Muscle of back (tissue), 11 donors: ENCODE measurements around the gene HK1. TPM values are rescaled to one million over a fixed set of nuclear protein-coding genes. Genes with fewer than 3 reads are reported as not detected.

Experiments used
- DNase-seq, 3 donors: peaks; one replicate each; pipeline versions ENCODE4 v3.0.0 to v3.0.0-alpha.2; 2013
- polyA plus RNA-seq, 10 donors: library from polyadenylated mRNA; unstranded; fragments of 120-200 nt; gene quantifications; one replicate each; pipeline ENCODE4 v1.2.1, GENCODE V29; 2013; ENCODE audit not compliant: insufficient read length in 10 of 10

Gene HK1
- polyA plus RNA-seq, 10 donors: 26.4 to 41.2 (median 29.6) TPM

DNA sequence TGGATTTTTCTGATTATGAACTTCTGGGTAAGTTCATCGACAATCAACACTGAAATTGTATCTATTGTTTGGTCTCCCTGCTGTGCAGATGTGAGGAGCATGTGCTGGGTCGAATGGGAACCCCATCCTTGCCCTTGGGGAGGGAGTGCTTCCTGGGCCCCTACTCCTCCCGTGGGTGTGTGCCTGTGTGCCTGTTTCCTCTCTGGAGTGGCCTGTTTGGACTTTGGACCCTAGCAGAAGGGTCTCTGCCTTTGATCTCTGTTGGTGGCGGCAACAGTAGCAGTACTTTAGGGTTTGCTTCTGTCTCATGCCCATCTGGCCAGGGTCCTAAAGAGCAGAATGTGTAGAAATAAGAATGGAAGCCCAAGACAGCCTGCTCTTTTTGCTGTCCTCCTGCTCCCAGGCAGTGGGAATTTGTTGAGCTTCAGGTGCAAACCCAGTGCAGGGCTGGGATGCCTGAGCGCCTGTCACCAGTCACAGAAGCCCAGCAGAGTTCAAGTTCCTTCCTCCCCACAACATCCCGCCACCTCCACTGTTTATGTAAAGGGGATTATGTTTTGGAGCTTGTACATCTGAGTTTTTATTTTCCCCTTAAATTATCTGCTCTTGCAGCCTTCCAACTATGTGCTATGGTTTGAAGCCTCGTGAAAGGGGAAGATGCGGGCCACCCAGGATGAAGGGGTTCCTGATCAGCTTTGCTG is 139.9 kb downstream of the HK1 start:
- DNase-seq: no peak

DNA sequence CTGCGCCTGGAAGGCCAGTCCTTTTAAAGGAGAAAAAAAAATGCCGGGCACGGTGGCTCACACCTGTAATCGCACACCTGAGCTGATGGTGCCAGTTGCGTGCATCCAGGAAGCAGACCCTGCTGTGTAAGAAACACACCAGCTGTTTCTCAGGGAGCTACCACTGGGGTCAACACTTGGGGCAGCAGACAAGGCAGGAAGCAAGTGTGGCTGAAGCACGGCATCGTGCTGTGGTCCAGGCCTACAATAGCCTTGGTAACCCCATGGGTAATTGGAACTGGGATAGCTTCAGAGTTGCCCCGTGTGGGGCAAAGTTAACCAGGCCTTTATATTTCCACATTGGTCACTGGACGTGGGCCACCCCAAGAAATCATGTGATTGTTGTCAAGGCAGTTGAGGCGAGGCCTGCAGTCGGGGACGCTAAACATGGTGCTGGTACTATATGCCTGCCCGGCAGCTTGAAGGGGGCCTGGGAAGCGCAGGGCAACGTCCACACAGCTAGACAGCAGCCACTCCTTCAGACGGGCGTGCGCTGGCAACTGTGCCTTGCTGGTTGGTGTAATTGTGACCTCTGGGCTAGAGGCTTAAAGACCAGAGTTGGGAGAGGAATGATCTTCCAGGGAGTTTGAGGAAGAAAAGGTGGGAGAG is 140.9 kb downstream of the HK1 start:
- DNase-seq: no peak

DNA sequence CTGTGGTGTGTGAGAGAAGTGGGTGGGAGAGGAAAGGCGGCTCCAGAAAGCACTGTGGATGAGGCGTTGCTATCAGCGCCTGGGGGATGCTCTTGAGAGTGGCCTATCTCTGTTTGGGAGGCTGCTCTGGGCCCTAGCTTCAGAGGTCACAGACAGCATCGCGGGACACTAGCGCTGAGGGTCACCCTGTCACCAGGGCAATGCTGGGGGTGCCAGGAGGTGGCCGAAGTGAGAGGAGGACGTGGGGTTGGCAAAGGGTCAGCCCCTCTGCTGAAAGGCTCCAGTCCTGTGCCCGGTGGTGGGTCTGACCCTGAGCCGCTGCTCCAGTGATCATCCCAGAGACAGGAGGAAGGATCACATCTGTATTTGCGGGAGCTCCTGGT is 141.4 kb downstream of the HK1 start:
- no peak for DNase-seq

DNA sequence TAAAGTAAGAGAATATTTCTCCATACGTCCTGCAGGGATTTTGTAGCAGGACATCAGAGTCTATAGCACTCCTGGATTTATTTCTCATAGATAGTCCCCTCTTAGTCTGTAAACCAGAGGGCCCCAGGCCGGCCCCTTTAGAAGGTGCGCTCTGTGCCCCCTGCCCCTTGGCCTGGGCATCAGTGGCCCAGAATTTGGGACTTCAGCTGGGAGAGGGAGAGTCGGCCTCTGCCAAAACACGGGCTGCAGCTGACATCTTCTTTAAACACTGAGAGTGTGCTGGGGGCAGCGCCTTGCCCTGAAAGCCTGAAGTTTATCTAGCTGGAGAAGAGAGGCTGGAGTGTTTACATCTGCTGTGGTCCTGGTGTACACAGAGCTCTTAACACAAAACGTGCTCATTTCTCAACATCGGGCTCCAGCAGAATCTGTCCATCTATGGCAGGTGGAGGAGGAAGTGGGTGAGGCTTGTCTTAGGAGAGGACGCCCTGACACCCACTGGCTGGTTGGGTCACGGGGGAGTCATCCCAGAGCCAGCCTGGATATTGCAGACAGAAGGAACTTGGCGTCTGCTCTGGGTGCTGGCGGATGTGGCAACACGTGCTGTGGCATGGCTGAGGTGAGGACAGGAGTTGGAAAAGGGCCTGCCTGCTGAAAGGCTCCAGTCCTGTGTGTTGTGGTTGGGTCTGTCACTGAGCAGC is 143.5 kb downstream of the HK1 start:
- DNase-seq: no peak

DNA sequence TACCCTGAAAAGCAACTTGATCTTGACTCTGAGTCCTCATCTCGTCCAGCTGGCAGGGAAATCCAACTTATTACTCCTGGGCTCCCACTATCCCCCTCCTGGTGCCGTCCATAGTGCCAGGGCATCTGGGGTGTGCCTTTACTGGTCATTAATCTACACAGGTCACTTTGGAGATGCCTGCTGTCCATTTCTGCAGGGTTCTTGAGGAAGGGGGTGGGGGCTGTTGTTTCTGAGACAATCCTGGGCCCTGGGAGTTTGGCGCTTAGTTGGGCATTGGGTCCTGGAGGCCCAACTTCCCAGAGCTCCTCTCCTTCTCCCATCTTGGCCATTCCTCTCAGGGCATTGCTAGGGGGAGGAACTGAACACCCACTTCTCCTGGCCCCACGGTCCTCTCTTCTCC is 144.4 kb downstream of the HK1 start:
- DNase-seq: no peak

DNA sequence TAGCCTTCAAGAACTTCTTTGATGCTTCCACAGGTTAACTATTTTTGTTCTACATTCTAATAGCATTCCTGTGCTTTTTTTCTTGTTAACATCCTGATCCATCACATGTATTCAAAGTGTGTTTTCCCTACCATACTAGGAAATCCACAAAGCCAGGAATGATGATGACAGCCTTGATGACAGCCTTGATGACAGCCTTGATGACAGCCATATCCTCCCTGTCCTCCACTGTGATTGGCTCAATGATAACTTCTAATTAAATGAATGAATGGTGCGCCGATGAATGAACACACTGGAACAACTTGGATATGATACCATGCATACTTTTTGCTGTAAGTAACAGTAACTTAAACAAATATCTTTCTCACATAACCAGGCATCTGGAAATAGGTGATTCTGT is 146.7 kb downstream of the HK1 start:
- DNase-seq: no peak

DNA sequence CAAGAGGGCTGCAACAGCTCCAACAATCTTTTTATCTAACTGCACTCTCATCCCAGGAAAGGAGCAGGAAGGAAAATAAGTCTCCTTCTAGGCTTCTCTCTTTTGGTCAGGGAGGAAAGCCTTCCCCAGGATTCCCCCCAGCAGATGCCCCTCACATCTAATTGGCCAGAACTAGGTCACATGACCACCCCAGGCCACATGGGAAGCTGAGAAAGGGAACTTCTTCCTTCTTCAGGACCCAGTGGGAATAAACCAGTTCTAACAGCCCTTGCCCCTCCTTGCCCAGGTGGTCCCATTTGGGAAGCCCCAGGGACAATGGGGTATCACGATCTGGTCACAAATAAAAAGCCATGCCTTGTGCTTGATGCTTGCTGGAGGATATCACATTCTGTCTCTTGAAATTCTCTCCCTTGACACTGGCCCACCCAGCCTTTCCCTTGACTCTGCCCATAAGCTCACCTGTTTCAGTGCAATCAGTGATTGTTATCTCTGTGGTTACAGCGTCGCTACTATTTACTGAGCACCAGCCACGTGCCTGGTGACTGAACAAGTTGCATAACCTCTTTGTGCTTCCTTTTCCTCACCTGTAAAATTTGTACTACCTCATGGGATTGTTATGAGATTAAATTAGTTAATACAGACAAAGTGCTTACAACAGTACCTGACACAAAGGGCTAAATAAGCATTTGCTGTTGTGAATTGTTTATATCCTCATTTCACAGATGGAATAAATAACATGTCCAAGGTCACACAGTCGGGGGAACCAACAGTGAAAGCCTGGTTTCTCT is 147.4 kb downstream of the HK1 start:
- no peak for DNase-seq

DNA sequence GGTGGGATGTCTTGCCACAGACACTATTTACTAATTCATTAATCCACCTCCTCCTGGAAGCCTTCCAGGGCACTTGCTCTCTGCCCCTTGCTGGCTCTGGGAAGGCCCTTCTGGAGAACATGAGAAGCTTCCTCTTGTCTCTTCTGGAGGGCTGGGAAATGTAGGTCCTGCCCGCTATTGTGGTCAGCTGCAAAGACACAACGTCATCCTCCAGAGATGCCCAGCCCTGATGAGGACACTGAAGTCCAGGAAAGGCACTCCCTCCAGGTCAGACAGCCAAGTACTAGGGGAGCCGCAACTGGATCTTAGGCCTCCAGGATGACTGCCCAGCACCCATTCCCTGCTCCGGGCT is 148.1 kb downstream of the HK1 start:
- no peak for DNase-seq

DNA sequence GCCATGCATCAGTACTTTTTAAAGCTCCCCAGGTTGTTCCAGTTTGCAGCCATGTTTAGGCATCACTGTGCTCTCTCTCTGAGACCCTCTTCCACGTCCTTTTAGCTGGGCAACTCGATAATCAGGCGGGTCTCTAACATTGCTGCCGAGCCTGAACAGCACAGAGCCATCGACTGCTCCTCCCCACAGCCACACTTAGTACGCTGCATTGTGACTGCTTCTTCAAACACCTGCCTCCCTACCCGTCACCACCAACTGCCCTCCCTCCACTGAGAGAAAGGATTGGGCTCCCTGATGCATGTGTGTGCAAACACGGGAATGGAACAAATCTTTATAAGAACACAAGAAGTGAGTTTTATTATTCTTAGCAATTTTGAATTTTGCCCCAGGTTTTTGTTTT is 149.9 kb downstream of the HK1 start:
- no peak for DNase-seq

DNA sequence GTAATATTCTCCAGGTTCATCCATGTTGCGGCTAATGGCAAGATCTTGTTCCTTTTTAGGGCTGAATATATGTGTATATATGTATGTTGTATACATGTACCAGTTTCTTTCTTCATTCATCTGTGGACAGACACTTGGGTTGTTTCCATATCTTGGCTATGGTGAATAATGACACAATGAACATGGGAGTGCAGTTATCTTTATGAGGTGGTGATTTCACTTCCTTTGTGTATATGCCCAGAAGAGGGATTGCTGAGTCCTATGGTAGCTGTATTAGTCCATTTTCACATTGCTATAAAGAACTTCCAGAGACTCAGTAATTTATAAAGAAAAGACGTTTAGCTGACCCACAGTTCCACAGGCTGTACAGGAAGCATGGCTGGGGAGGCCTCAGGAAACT is 155.9 kb downstream of the HK1 start:
- no peak for DNase-seq

DNA sequence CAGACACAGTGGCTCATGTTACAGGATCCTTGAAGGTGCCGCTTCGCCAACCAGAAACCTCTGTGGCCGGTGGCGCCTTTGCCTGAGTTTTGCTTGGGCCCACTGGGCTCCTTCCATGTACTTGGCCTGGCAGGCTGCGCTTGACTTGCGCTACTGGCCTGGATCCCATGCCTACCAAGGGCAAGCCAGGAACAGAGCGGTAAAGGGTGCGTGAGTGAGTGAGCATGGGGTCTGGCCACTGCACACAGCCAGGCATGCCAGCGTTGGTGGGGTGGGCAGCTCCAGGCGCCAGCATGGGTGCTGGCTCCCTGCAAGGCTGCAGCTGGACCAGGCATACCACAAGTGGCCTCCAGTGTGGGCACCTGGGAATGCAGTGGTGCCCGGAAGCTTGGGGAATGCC is 156.6 kb downstream of the HK1 start:
- DNase-seq: no peak

DNA sequence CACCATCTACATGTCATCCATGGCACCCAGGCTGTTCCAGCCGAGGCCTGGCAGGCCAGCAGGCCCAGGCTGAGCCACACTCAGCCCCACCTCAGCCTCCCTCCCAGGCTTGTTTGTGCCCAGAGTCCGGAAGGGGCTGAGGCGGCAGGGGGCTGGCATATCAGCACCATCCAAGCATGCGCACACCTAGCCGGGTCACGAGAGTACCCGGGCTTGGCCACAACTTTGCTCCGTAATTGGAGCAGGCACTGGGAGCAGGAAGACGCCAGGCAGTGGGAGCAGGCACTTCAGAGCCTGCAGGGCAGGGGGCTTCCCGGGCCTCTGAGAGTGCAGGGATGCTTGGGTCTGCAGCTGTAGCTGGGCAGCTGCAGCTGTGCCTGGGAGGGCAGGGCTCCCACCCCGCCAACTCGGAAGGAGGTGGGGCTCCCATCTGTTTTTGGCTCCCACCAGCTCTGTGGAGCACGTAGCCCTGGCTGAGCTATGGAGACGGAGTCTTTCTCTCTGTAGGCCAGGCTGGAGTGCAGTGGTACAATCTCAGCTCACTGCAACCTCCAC is 157.7 kb downstream of the HK1 start:
- peak in 2 of 3 donors; percentile 26 to 65 for DNase-seq

DNA sequence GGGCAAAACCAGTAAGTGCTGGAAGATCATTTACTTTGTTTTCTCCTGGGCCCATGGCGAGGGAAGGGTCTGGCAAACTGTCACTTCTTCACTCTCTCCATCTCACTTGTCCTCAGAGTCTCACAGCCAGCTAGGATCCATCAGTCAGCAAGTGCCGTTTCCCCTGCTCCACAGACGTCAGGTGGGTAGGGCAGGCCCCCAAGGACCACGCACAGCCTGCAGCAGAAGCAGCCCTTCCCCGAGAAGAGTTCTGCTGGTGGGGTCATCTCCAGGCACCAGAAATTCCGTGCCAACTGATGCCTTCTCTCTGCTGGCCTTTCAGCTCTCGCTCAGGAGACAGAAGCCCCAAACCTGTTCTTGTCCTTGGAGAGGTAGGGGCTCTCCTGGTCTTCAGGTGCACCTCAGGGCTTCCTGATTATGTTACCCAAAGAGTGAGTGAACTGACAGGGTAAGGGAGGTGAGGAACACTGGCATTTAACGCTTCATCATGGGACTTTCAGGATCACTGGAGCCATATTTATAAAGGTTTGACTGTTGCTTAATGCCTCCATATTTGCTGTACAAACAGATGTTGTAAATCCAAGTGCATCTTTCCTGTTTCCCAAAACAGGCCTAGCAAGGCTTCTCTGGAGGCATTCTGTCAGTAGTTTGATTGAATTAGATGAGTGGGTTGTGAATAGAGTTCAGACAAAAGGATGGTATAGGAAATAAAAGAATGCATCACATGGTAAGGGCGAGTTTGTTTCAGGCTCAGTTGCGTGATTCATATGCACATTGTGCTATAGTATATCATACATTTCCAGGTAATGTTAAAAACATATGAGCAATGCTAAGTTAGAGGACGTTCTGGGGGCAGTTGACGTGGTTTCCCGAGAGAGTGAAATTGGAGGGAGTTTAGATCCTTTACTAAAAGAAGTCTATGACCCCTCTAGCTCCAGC is 159.3 kb downstream of the HK1 start:
- DNase-seq: no peak

DNA sequence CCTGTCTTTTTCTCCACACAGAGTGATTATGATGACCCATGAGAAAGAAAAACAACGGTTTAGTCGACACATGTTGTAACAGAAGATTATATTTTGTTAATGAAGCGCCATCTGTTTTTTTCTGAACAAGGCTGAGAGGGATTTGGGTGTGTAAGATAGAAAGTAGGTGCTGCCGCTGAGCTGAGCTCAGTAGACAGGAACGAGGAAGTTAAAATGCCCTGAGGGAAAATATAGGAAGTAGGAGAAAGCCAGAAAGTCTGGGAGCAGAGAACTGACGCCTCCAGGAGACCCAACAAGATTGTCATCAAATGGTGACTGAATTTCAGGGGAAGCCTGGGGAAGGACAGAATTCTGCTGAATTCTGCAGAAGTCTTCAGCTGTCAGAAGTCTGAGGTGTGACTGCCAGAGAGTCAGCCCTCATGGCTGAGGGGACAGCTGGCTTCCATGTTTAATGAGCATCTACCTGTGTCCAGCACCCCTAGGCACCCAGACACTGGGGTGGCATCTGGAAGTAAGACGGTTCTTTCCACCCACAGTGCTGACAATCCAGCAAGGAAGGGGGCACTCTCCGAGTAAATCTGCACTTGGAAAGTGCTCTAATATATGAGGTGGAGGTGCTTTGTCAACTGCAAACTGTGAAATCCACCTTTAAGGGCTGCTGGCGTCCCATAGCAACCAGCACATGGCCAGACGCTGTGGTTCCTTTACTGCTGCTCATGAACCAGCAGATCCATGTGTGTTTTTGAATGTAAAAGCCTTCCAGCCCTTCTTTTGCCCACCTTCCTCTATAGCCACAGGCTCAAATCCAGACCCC is 160.4 kb downstream of the HK1 start:
- DNase-seq: peak in 1 of 3 donors; percentile 47

DNA sequence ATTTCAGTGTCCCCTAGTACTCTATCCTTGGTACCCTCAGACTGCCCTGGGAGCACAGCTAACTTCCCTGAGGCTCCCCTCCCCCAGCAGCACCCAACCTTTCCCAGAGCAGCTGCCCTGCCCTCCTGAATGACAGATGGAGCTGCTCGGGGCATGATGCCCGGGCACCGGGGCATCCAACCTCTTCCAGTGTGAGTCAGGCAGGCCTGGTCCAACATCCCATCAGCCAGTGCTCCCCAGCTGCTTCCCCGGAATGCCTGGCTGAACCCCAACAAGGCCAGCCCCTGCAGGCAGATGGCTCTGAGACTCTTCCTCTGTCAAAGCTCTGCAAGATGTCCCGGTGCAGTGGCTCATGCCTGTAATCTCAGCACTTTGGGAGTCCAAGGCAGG is 161.0 kb downstream of the HK1 start:
- DNase-seq: peak; percentile 56 to 74 (median 58)

DNA sequence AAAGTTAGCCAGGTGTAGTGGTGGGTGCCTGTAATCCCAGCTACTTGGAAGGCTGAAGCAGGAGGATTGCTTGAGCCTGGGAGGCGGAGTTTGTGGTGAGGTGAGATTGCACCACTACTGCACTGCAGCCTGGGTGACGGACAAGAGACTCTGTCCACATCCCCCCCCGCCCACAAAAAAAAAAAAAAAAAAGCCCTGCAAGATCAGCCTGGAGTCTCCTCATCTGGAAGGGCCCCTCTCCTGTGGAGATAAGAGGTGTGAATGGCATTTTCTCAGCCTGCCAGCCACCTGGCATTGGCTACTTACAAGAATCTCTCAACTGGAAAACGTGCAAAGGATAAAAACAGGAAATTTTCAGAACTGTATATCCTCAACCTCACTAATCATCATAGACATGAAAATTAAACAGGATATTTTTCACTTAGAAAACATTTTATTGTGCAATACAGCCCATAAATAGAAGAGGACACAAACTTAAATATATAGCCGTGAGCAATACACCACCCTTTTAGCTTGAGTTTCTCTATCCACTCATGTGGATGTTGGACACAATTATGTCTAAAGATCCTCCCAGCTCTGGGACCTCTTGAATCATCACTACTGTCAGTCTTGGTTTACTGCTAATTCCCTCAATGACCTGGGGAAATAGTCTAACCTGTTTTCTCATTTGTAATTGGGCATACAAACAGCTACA is 161.7 kb downstream of the HK1 start:
- no peak for DNase-seq

DNA sequence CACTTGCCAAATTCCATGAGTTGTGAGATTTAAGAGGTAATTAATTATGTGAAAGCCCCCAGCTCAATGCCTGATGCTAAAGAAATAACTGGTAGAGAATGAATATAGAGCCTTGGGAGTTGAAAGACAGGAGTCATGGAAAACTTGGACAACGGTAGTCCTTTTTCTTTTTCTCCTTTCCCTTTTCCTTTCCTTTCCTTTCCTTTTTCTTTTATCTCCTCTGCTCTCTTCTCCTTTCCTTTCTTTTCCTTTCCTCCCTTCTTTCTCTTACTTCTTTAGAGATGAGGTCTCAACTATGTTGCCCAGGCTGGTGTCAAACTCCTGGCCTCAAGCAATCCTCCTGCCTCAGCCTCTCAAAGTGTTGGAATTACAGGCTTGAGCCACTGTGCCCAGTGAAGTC is 165.1 kb downstream of the HK1 start:
- no peak for DNase-seq

DNA sequence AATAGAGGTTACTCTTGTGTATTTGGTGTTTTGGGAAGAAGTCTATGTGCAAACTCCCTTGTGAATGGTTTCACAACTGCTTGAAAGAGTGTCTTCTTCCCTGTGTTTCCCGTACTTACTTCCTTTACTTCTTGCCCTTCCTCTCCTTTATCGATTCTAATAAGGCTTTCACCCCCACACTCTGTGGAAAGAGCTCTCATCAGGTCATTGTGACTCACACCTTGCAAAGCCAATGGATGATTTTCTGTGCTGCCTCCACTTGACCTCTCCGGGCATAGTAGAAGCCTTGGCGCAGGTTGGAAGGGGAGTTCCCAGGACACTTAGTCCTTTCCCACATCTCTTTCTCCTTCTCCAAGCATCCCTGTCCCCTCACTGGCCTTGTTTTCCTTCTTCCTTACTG is 166.7 kb downstream of the HK1 start:
- no peak for DNase-seq

DNA sequence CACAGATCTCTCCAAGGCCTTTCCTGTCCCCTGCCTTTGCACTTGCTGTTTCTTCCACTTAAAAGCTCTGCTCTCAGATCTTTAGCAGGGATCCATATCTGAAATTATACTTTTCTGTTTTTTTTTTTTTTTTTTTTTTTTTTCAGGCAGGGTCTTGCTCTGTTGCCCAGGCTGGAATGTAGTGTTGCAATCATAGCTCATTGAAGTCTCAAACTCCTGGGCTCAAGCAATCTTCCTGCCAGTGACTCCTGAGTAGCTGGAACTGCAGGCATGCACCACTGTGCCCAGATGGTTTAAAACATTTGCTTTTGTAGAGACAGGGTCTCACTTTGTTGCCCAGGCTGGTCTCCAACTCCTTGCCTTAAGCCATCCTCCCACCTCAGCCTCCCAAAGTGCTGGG is 167.9 kb downstream of the HK1 start:
- DNase-seq: no peak
